Upper lobe of left lung (tissue), 4 donors: ENCODE measurements around the gene MTREX.

Source experiments
- CTCF ChIP-seq, 6 experiments: fragments of 450-650 bp in 4 of 6; fragments of 200-600 bp in 2 of 6; sonication (generic) in 2 of 6; IDR thresholded peaks; one replicate each; pipeline ENCODE4 v1.5.1; 2016 to 2019; ENCODE audit warnings: antibody characterized with exemption in 6 of 6
- EP300 ChIP-seq, 4 donors: sonication (generic); formaldehyde crosslinking; IDR thresholded peaks; one replicate each; pipeline ENCODE4 v1.5.1; 2017; ENCODE audit warnings: antibody characterized with exemption in 4 of 4, control low read depth in 2 of 4
- POLR2A ChIP-seq, 4 donors: fragments of 450-650 bp; IDR thresholded peaks; one replicate each; pipeline ENCODE4 v1.5.1; 2016 to 2017; ENCODE audit warnings: antibody characterized with exemption in 4 of 4, mild to moderate bottlenecking in 2 of 4
- POLR2AphosphoS5 ChIP-seq, 2 donors: sonication (generic); formaldehyde crosslinking; IDR thresholded peaks; one replicate each; pipeline ENCODE4 v1.5.1; 2017; ENCODE audit warnings: antibody characterized with exemption in 2 of 2

DNA sequence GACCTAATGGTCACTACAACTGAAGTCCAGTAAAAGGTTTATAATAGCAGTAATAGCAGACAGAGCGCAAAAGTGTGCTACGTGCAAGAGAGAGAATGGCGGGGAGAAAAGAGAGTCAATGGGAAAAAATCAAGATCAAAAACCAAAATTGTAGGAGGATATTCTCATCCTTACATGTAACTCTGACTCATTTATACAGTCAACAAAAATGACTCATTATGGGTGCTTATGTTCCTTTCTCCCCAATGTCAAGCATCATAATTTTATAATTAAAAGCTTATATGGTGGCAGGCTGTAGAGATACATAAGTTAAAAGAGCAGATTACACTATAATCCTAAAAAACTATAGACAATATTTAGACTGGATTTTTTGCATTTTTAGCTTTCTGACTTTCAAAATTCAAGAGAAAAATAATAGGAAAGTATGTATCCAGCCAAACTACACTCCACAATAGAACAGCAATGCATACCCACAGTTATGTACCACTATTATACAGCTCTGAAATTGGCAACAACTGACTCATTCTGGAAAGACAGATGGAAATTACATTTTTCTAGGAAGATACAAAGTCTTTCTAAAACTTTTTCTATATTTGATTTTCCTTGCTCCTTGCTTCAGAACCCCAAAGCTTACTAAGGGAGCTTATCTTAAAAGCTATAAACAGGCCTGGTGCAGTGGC is 148.6 kb downstream of the MTREX start:
- no peak for TF ChIP-seq POLR2AphosphoS5 (IDR thresholded peaks at IDR 0.05)
- TF ChIP-seq CTCF (IDR thresholded peaks at IDR 0.05) = no peak
- no peak for TF ChIP-seq POLR2A (IDR thresholded peaks at IDR 0.05)
- no peak for TF ChIP-seq EP300 (IDR thresholded peaks at IDR 0.05)
